ENCODE measurements around the gene PPFIBP2.

DNA sequence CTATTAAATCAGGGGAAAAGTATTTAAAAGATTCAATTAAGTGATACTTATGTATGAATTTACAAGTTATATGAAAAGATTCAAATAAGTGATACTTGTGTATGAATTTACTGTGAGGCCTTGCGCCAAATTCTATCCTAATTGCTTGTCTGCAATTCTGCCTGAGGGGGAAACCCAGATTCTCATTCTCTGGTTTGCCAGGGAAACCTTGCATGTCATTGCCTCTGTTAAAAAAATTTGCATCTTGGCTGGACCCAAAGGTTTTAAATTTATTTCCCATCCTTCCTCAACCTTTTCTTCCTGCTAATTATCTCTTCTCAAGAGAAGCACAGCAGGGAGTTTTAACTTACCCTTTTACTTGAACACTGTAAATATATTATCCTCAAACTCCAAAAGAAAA, 14.7 kb upstream of the PPFIBP2 start:
- TF ChIP-seq SUZ12 (IDR thresholded peaks at IDR 0.05; ENCODE audit: extremely low read depth, insufficient read depth, insufficient read length) (no peak), YY1 (IDR thresholded peaks at IDR 0.05; ENCODE audit: insufficient read depth, insufficient read length) (no peak)

Data from NT2/D1 (cell line).